Activated CD4-positive, alpha-beta T cell treated with anti-CD3 and anti-CD28 coated beads for 4 hours (primary cell): ENCODE results near the gene BTBD17.
"Not testable (repeated sequence)": the region's sequence is repeated elsewhere in the genome, so short reads cannot be mapped to it uniquely, and the experiment has no call there.

Experiments
- DNase-seq, 2 donors: peaks; one replicate each; pipeline ENCODE4 v3.0.0-alpha.2; 2020

Gene BTBD17

DNA sequence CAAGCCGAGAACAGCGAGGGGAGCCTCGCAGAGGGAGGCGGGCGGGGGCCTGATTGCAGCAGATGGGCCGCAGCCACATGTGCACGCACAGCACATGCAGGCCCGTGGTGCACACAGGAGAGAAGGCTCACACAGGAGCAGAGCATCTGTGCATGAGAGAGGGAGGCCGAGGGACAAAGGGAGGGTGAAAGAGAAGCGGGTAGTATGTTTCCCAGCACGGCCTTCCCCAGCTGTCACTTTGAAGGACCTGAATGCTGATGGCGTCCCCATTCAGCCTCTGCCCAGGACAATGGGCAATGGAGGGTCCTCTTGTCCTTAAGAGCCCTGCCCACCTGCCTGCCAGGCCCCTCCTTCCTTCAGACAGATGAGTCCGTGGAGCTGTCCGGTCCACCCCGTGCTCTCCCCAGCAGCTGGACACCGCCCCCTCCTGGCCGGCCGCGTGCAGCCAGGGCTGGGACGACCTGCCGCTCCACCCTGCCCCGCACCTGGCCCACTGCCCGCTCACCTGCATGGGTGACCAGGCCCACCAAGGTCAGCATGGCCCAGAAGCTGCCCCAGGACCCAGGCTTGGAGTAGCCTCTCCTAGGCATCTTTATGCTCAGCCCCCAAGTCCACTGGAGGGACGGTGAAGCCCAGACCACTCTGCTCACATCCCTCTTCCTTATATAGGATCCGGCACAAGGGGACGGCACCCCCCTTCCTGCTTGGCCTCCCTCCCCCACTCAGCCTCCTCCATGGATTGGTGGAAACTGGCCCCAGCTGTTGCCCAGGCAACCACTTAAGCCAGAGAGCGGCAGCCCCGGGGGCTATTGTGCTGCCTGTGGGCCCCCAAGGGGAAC lies at the start of gene BTBD17:
Gene BTBD17 (minus strand): TSS at position 639 of the 839 bp plus-strand sequence. CDS start 49 bp downstream, at position 590.
- DNase-seq: peak in 1 of 2 donors; percentile 32

DNA sequence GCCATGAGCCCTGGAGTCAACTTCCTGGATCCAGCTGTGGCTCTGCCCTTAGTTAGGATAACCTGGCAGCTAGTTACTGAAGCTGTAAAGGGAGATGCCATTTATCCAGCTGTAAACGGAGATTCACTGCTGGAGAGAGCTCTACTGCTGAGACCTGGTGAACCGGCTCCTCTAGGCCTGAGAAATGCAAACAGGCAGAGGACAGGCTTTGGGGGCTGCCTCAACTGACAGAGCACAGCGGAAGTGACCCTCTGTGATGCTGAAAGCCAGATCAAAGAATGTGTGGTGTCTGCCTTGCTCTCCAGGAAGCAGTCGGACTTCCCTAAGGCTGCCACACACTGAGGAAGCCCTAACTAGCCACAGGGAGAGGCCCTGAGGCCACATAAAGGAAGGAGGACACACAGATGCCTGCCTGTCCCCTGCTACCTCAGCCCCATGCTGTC lies 48.4 kb upstream of the BTBD17 start:
- no peak for DNase-seq

GRCh38 chr17:74408815-74409214 lies 47.1 kb upstream of the BTBD17 start:
- no peak for DNase-seq

DNA sequence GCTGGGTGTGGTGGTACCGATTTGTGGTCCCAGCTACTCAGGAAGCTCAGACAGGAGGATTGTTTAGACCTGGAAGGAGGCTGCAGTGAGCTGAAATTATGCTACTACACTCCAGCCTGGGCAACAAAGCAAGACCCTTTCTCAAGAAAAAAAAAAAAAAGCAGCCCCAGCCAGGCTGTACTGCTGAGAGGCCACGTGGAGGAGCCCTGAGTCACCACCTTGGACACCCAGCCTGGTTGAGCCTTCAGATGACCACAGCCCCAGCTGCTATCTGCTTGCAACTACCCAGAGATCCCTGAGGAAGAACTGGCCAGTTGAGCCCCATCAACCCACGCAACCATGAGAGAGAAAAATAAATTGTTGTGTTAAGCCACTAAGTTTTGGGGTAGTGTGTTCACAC lies 46.6 kb upstream of the BTBD17 start:
- DNase-seq: no peak

DNA sequence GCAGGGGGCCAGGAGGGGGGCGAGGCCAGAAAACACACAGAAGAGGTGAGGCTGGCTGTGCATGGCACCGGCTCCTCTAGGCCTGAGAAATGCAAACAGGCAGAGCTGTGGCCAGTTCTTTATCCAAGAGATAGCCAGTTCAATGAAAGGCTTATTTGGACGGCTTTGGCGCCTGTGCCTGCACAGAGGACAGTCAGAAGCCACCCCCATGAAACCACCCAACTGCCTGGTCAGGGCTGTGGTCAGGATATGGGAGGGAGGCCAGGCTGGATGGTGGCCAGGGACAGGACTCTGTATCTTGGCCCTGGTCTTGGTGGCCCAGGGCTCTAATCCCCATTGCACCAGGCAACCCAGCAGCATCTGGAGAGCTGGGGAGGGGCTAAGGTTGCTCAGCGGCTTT lies 45.7 kb upstream of the BTBD17 start:
- DNase-seq: no peak

DNA sequence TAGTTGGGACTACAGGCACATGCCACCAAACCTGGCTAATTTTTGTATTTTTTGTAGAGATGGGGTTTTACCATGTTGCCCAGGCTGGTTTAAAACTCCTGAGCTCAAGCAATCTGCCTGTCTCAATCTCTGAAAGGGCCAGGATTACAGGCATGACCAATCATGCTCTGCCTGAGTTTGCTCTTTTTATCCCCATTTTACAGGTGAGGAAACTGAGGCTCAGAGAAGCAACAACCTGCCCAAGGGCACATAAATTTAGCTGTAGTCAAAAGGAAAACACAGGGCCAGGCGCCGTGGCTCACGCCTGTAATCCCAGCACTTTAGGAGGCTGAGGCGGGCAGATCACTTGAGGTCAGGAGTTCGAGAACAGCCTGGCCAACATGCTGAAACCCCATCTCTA lies 43.6 kb upstream of the BTBD17 start:
- not testable (repeated sequence) for DNase-seq

DNA sequence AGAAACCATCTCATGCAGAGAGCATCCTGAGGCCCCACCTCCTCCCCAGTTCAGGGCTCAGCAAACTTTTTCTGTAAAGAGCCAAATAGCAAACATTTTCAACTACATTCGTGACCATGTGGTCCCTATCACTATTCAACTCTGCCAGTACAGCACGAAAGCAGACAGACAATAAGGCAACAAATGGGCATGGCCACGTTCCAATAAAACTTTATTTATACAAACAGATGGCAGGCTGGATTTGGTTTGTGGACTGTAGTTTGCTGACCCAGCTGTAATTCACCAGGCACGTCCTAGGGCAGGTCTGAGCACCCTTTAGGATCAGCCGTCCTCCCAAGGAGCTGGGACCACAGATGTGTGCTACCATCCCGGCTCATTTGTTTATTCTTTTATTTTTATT lies 43.1 kb upstream of the BTBD17 start:
- no peak for DNase-seq

- DNase-seq: no peak
These were observed 42.5 kb upstream of the BTBD17 start for GRCh38 chr17:74404218-74404617.

- no peak for DNase-seq
These were observed 42.0 kb upstream of the BTBD17 start for GRCh38 chr17:74403512-74404137.

- DNase-seq: no peak
These were observed 40.4 kb upstream of the BTBD17 start for GRCh38 chr17:74402048-74402447.

GRCh38 chr17:74396567-74396966 lies 34.9 kb upstream of the BTBD17 start:
- no peak for DNase-seq

GRCh38 chr17:74394977-74395376 lies 33.3 kb upstream of the BTBD17 start:
- no peak for DNase-seq

GRCh38 chr17:74394275-74394950 lies 32.7 kb upstream of the BTBD17 start:
- DNase-seq: no peak

- DNase-seq: no peak
These were observed 31.8 kb upstream of the BTBD17 start for GRCh38 chr17:74393346-74393942.

- no peak for DNase-seq
These were observed 31.2 kb upstream of the BTBD17 start for GRCh38 chr17:74392848-74393247.

- no peak for DNase-seq
These were observed 30.1 kb upstream of the BTBD17 start for GRCh38 chr17:74391771-74392170.

DNA sequence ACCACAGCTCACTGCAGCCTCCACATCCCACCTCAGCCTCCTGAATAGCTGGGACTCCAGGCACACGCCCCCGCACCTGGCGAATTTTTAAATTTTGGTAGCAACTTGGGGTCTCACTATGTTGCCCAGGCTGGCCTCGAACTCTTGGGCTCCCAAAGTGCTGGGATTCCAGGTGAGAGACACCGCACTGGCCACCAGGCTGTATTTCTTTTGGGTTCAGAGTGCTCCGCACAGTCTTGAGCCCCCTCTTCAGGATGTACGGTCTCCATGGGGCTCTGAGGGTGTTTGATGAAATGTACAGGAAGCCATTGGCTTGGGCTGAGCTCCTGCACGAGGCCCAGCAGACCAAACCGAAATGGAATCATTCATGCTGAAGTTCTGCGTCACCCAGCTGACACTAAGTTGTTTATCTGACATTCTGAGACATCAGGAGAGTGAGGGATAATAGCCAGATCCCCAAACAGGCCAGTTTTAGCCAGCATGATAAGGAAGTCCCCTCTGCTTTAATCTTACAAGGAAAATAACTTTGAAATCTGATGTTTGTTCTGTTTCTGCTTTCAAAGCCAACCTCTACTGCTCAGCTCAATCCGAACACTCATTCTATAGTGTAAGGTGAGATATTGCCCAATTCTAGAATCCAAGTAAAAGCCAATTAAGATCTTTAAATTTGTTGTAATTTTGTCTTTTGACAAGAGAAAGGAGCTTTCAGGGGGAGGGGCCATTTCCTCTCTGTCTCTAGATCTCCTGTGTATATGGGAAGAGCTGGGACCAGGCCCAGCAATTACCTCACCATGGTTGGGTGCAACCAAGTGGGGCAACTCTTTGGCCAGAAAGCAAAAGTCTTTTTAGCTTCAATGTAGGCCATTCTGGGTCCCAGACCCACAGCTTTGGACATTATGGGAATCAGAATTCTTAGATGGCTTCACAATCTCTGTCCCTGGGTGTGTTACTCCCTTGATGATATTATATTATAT lies 29.3 kb upstream of the BTBD17 start:
- no peak for DNase-seq

- DNase-seq: no peak
These were observed 28.4 kb upstream of the BTBD17 start for GRCh38 chr17:74389937-74390679.

DNA sequence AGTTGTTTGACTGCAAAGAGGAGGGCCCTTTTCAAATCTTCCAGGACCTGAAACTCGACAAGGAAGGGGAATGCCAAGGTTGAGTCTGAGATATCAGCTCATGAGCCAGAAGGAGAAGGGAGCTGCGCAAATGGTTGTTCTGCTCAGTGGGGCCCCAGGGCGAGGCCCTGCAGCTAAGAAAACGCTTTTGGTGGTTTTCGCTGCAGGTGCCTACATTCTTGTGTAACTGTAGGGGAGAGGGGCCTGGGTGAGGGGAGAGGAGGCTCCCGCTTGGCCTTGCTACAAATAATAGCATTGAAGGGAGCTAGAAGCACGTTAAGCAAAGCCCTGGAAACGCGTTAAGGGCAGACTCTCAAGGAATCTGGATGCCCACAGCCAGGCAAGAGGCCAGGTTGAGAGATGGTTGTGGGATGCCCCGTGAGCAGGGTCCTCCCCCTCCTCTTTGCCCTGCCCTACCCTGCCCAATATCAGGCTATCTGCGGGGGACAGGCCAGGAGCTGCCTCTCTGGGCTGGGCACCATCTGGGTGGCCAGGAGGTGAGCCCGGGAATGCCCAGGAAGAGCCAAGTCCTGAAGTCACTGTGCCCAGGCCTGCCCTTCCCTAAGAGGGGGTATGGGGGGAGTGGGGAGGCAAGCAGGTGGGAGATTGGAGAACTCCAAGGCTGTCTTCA lies 27.6 kb upstream of the BTBD17 start:
- DNase-seq: no peak

DNA sequence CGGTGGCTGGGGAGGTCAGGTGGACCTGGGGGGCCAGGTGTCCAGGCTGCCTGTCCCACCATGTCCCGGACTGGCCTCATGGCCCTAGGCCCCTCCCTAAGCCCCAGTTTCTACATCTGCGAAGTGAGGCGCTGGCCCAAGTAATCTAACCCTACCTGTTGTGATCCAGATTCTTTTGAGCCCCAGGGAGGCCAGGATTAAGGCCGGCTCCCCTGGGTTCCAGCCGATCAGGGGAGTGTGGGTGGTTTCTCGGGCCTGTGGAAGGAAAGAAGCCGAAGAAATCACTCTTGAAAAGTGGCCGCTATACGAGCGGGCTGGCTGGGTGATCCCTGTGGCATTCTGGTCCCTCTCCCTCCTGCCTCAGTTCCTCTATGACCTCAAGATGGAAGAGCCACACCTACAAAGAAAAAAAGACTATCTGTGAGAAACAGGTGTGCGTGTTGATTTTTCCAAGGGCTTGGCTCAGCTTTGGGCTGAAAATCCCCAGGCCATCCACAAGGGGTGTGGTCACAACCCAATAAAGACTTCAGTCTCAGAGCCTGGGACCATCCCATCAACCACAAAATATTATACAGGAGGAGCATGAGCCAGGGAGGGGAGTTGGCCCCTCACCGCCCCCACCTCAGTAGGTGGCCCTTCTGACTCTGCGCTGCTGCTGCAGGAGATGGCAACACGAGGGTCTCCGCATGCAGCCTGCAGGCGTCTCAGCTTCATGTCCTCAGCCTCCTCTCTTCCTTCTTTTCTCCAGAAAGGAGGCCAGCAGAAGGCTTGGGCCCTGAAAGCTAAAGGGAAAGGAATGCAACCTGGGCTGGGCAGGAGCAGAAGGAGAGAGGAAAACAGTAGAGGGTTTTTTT lies 25.9 kb upstream of the BTBD17 start:
- no peak for DNase-seq
